ENCODE data around the gene NT5C1A. TPM values are rescaled to one million over a fixed set of nuclear protein-coding genes. Genes with fewer than 3 reads are reported as not detected.

Gene NT5C1A
- polyA plus RNA-seq, 1 donor from 2014 or later, result not detected

- H3K27ac ChIP-seq (ENCODE audit: low read length), result no peak overlapping the region
- peaks cover 9% of the 10 kb centered on the region for H3K36me3 ChIP-seq (ENCODE audit: insufficient read depth, low read length)
- H4K20me1 ChIP-seq (ENCODE audit: insufficient read depth), result no peaks in the 10 kb centered on the region
- no peaks in the 10 kb centered on the region for H3F3A ChIP-seq (ENCODE audit: insufficient read depth, low read length, poor library complexity, severe bottlenecking)
- no peak overlapping the region for H3K4me3 ChIP-seq (ENCODE audit: low read length)
- no peak overlapping the region for H2AFZ ChIP-seq (ENCODE audit: low read depth, low read length)
- H3K79me2 ChIP-seq (replicated peaks; ENCODE audit: insufficient read depth, low read length), result no peaks in the 10 kb centered on the region
- TF ChIP-seq SMC3 (conservative IDR thresholded peaks at IDR 0.05; ENCODE audit: poor library complexity) (no peak), MXI1 (conservative IDR thresholded peaks at IDR 0.05; ENCODE audit: poor library complexity, severe bottlenecking) (no peak), RAD21 (conservative IDR thresholded peaks at IDR 0.05) (no peak), EZH2 (IDR thresholded peaks at IDR 0.05; ENCODE audit: borderline replicate concordance, insufficient read depth, low read length, poor library complexity, severe bottlenecking) (no peak), POLR2AphosphoS5 (IDR thresholded peaks at IDR 0.05) (no peak), TAF1 (IDR thresholded peaks at IDR 0.05; ENCODE audit: low read depth) (no peak), EP300 (conservative IDR thresholded peaks at IDR 0.05; ENCODE audit: poor library complexity, severe bottlenecking) (no peak), CTCF (IDR thresholded peaks at IDR 0.05; ENCODE audit: poor library complexity, severe bottlenecking) (no peak)
- TF ChIP-seq, protein P1, sequence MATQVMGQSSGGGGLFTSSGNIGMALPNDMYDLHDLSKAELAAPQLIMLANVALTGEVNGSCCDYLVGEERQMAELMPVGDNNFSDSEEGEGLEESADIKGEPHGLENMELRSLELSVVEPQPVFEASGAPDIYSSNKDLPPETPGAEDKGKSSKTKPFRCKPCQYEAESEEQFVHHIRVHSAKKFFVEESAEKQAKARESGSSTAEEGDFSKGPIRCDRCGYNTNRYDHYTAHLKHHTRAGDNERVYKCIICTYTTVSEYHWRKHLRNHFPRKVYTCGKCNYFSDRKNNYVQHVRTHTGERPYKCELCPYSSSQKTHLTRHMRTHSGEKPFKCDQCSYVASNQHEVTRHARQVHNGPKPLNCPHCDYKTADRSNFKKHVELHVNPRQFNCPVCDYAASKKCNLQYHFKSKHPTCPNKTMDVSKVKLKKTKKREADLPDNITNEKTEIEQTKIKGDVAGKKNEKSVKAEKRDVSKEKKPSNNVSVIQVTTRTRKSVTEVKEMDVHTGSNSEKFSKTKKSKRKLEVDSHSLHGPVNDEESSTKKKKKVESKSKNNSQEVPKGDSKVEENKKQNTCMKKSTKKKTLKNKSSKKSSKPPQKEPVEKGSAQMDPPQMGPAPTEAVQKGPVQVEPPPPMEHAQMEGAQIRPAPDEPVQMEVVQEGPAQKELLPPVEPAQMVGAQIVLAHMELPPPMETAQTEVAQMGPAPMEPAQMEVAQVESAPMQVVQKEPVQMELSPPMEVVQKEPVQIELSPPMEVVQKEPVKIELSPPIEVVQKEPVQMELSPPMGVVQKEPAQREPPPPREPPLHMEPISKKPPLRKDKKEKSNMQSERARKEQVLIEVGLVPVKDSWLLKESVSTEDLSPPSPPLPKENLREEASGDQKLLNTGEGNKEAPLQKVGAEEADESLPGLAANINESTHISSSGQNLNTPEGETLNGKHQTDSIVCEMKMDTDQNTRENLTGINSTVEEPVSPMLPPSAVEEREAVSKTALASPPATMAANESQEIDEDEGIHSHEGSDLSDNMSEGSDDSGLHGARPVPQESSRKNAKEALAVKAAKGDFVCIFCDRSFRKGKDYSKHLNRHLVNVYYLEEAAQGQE (IDR thresholded peaks at IDR 0.05; ENCODE audit: borderline replicate concordance), result no peak
- no peak overlapping the region for H3K4me2 ChIP-seq (ENCODE audit: low read length)
- peaks cover 34% of the 10 kb centered on the region for H3K27me3 ChIP-seq (ENCODE audit: insufficient read depth, low read depth, low read length)
- H3K9me2 ChIP-seq (ENCODE audit: insufficient read depth, low read length), result no peaks in the 10 kb centered on the region
- H3K9ac ChIP-seq (ENCODE audit: low read length), result no peak overlapping the region
- H3K9me3 ChIP-seq (ENCODE audit: low read length), result no peaks in the 10 kb centered on the region
Observed at GRCh38 chr1:39685071-39685470, 13.2 kb upstream of the NT5C1A start.

GRCh38 chr1:39684313-39684664, 12.4 kb upstream of the NT5C1A start:
- H3K9ac ChIP-seq (ENCODE audit: low read length), result no peak overlapping the region
- H3K27me3 ChIP-seq (ENCODE audit: insufficient read depth, low read depth, low read length), result peaks cover 34% of the 10 kb centered on the region
- H3K9me3 ChIP-seq (ENCODE audit: low read length), result no peaks in the 10 kb centered on the region
- no peaks in the 10 kb centered on the region for H3K9me2 ChIP-seq (ENCODE audit: insufficient read depth, low read length)
- peaks cover 14% of the 10 kb centered on the region for H3K36me3 ChIP-seq (ENCODE audit: insufficient read depth, low read length)
- no peak overlapping the region for H3K4me3 ChIP-seq (ENCODE audit: low read length)
- no peak overlapping the region for H3K27ac ChIP-seq (ENCODE audit: low read length)
- no peaks in the 10 kb centered on the region for H3K79me2 ChIP-seq (replicated peaks; ENCODE audit: insufficient read depth, low read length)
- H4K20me1 ChIP-seq (ENCODE audit: insufficient read depth), result no peaks in the 10 kb centered on the region
- no peak for TF ChIP-seq EZH2 (IDR thresholded peaks at IDR 0.05; ENCODE audit: borderline replicate concordance, insufficient read depth, low read length, poor library complexity, severe bottlenecking)
- TF ChIP-seq CTCF (IDR thresholded peaks at IDR 0.05; ENCODE audit: poor library complexity, severe bottlenecking), result no peak
- TF ChIP-seq POLR2AphosphoS5 (IDR thresholded peaks at IDR 0.05), result no peak
- no peak for TF ChIP-seq EP300 (conservative IDR thresholded peaks at IDR 0.05; ENCODE audit: poor library complexity, severe bottlenecking)
- TF ChIP-seq RAD21 (conservative IDR thresholded peaks at IDR 0.05), result no peak
- TF ChIP-seq SMC3 (conservative IDR thresholded peaks at IDR 0.05; ENCODE audit: poor library complexity), result no peak
- TF ChIP-seq, protein P1 (IDR thresholded peaks at IDR 0.05; ENCODE audit: borderline replicate concordance), result no peak
- TF ChIP-seq TAF1 (IDR thresholded peaks at IDR 0.05; ENCODE audit: low read depth), result no peak
- no peak for TF ChIP-seq MXI1 (conservative IDR thresholded peaks at IDR 0.05; ENCODE audit: poor library complexity, severe bottlenecking)
- no peak overlapping the region for H2AFZ ChIP-seq (ENCODE audit: low read depth, low read length)
- H3F3A ChIP-seq (ENCODE audit: insufficient read depth, low read length, poor library complexity, severe bottlenecking), result no peaks in the 10 kb centered on the region
- no peak overlapping the region for H3K4me2 ChIP-seq (ENCODE audit: low read length)
